Measurements from ENCODE around the gene GALK2.
"Not testable (repeated sequence)": the region's sequence is repeated elsewhere in the genome, so short reads cannot be mapped to it uniquely, and the experiment has no call there.

Gene GALK2

DNA sequence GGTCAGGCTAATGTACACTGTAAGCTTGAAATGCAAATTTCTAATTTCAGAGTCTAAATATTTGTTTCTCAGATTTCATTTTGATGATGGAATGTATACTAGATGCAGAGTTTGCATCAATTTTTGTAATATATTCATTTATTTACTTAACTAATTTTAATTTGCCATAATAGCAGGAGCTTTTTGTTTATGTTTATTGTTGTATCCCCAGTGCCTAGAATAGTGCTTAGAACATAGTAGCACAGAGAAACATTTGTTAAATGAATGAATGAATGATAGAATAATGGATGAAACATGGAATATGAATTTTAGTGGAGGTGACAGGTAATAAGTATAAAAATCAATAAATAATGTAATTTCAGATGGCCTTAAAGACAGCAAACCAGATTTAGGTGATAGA lies 5.2 kb upstream of the GALK2 start:
- DNase-seq (ENCODE audit: low read depth in 2 of 2) = no peak

DNA sequence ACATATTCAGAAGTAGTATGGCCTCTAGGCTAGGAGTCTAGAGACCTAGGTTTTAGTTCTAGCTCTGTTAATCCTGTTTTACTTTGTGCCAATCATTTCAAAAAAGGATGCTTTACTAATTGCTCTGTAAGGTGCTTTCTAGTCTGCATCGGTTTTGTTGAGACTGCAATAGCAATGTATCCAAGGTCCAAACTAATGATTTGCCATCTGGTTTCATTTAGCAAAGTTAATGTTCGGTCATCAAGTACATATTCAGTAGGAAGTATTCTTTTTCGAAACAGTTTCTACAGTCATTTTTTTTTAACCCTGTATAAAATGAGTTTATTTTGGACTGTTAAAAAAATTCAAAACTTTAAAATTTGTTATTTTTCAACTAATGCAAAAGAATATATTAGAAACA lies 2.0 kb upstream of the GALK2 start:
- no peak for DNase-seq (ENCODE audit: low read depth in 2 of 2)

DNA sequence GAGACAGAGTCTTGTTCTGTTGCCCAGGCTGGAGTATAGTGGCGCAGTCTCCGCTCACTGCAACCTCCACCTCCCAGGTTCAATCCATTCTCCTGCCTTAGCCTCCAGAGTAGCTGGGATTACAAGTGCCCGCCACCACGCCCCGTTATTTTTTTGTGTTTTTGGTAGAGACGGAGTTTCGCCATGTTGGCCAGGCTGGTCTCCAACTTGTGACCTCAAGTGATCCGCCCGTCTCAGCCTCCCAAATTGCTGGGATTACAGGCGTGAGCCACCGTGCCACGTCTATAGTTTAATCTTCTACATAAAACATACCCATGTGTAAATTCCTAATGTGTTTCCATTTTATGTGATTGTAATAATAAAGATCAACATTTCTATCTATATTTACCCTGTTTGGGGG lies 1.7 kb downstream of the GALK2 start:
- DNase-seq (ENCODE audit: low read depth in 2 of 2) = no peak

DNA sequence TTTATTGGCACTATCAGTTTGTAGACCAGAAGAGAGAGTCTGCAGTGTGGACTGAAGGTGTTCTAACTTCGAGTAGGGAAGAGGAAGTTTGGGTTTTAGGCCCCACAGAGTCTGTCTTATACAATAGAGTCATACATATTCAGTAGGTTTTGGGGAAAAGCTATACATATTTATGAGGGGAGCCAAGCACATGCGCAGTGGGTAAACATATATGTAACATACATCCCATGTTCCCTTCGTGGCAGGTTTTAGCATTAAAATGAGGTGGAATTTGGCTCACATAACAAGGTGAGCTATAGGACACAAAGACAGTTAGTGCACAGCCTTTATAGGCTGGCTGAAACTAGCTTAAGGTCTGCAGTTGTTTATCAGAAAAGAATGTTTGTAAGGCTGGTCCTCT lies 4.9 kb downstream of the GALK2 start:
- no peak for DNase-seq (ENCODE audit: low read depth in 2 of 2)

DNA sequence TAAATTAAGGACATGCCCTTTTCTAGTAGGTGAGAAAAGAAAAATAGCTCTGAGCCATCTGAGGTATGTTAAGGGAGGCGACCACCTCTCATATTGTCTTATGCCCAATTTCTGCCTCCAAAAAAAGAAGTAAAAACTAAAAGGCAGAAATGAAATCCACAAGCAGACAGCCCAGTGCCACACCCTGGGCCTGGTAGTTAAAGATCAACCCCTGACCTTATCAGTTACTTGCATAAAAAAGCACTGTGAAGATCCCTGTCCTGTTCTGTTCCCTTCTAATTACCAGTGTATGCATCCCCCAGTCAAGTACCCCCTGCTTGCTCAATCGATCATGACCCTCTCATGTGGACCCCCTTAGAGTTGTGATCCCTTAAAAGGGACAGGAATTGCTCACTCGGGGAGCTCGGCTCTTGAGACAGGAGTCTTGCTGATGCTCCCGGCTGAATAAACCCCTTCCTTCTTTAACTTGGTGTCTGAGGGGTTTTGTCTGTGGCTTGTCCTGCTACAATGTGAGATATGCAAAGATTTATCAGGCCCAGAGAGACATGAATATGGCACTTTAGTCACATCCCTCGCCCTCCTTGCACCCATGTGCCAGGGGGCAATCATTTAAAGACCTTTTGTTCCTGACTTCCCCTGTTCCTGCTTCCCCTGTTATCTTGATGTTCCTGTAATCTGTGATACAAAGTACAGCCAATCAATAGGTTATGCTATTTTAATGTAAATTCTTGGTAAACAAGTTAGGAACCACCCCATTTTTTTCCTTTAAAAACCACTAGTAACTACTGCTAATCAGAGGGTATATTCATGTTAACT lies 5.7 kb downstream of the GALK2 start:
- DNase-seq (ENCODE audit: low read depth in 2 of 2) = not testable (repeated sequence)

DNA sequence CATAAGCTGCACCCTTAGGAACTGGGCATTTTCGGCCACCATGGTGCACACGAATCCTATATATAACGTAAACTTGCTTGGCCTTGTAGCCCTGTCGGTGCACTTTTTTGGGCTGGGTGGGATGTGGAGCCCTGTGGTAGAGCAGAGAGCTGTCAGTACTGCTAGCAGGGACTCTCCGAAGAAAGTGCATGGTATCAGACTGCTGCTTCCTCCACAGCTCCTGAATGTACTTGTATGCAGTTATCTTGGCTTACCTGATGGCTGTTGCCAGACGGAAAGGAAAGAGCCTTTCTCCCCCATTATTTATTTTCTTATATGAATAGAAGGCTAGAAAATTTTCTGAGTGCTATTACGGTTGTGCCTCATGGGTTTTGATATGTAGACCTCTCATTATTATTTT lies 8.4 kb downstream of the GALK2 start:
- no peak for DNase-seq (ENCODE audit: low read depth in 2 of 2)

DNA sequence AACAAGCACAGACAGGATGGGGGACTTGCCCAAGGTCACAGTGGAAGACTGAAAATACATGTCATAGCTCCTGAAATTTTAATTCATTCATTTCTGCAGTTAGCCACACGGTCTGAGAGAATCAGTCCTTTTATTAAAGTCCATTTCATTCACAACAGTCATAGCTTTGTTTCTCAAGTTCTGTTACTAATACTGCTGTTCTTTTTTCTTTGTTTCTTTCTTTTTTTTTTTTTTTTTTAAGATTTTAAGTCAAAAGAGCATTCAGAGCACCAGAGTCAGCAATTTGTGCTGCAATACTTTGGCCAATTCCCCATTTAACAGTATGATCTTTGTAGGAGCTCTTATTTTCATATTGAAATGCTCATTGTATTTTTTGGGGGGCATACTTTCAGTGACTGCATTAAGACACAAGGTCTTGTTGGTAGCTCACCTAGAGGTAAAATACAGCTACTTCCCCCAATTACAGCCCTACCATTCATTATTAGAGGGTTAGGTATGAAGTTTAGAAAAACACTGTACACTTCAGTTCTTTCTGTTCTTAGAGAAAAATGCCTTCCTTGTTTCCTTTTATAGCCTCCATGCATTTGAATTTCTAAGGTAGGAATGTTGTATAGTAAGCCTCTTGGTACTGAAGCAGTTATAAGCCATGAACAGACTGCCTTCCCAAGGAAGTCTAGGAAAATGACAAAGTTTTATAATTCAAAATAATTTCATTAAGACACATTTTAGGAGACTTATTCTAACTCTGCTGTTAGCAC lies 9.6 kb downstream of the GALK2 start:
- DNase-seq (ENCODE audit: low read depth in 2 of 2) = no peak

DNA sequence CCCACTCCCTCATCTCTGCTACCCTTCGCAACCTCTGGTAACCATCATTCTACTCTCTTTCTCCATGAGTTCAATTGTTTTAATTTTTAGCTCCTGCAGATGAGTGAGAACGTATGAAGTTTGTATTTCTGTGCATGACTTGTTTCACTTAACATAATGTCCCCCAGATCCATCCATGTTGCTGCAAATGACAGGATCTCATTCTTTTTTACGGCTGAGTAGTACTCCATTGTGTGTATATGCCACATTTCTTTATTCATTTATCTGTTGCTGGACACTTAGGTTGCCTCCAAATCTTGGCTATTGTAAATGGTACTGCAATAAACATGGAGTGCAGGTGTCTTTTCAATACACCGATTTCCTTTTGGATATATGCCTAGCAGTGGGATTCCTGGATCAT lies 12.1 kb downstream of the GALK2 start:
- no peak for DNase-seq (ENCODE audit: low read depth in 2 of 2)

DNA sequence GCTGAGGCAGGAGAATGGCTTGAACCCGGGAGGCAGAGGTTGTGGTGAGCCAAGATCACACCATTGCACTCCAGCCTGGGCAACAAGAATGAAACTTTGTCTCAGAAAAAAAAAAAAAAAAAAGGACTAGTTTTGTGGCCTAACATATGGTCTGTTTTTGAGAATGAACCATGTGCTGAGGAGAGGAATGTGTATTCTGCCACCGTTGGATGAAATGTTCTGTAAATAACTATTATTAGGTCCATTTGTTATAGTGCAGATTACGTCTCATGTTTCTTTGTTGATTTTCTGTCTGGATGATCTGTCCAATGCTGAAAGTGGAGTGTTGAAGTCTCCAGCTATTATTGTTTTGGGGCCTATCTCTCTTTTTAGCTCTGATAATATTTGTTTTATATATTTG lies 13.7 kb downstream of the GALK2 start:
- not testable (repeated sequence) for DNase-seq (ENCODE audit: low read depth in 2 of 2)

DNA sequence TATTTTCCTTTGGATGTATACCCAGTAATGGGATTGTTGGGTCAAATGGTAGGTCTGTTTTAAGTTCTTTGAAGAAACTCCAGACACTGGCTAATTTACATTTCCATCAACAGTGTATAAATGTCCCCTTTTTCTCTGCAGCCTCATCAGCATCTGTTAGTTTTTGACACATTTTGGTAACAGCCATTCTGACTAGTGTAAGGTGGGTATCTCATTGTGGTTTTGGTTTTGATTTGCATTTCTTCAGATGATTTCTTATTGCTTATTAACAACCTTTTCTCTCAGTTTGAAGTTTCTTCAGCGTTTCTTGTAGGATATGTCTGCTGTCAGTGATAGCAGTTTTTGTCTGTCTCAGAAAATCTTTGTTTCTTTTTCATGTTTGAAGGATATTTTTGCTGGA lies 15.4 kb downstream of the GALK2 start:
- no peak for DNase-seq (ENCODE audit: low read depth in 2 of 2)

DNA sequence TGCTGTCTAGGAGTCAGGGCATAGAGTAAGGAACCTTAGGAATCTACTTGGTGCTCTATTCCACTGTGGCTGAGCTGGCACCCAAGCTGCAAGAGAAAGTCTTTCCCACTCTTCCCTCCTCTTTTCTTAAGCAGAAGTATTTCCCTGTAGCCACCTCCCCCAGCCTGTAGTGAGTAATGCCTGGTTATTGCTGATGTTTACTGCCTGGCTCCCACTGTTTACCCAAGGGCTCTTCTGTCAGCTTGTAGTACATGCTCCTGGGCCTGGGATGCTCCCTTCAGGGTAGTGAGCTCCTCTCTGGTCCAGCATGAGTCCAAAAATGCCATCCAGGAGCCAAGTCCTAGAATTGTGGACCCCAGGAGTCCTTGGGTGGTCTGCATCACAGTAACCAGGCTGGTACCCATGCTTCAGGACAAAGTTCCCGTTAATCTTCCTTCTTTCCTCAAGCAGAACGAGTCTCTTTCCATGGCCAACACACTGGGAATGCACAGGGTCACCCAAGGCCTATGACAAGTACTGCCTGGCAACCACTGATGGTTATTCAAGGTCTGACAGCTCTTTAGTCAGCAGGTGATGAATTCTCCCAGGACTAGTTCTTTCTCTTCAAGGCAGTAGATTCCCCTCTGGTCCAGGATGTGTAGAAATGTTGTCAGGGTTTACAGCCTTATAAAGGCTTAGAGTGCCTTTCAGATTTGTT lies 17.6 kb downstream of the GALK2 start:
- no peak for DNase-seq (ENCODE audit: low read depth in 2 of 2)

DNA sequence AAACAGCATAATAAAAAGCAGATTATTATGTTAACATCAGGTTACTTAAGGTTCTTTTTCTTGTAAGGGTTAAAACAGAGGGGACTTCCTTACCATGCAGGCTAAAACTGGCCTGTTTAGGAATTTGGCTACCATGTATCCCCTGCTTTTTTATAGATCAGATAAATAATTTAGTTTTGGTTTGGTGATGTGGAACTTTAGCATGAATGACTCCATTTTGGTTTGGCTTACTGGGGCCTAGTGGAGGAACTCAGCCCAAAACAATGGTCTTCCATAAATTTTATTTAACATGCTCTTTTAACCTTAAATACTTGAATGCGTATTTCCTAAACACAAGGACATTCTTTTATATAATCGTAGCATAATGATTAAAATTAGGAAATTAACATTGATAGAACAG lies 18.9 kb downstream of the GALK2 start:
- no peak for DNase-seq (ENCODE audit: low read depth in 2 of 2)

DNA sequence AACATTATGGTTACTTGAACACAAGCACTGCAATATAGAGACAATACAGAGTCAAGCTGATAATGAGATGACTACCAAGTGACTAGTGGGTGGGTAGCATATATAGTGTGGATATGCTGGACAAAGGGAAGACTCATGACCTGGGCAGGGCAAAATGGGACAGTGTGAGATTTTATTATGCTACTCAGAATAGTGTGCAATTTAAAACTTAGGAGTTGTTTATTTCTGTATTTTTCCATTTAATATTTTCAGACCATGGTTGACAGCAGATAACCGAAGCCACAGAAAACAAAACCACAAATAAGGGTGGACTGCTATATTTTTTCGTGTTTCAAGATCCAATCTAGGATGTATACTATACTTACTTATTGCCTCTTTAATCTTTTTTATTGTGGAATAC lies 19.6 kb downstream of the GALK2 start:
- DNase-seq (ENCODE audit: low read depth in 2 of 2) = no peak

DNA sequence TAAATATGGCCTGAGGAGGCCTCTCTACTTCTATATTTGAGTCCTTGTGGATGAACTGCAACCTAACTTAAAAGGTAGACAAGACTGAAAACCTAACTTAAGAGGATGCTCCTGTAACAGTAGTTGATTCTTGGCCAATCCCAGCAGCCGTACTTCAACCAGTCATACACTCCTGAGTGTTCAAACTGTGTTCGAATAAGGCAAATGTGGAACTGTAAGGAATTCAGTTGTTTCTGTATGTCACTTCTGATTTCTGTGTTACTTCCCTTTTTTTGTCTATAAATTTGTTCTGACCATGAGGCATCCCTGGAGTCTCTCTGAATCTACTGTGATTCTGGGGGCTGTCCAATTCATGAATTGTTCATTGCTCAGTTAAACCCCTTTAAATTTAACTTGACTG lies 20.5 kb downstream of the GALK2 start:
- no peak for DNase-seq (ENCODE audit: low read depth in 2 of 2)

DNA sequence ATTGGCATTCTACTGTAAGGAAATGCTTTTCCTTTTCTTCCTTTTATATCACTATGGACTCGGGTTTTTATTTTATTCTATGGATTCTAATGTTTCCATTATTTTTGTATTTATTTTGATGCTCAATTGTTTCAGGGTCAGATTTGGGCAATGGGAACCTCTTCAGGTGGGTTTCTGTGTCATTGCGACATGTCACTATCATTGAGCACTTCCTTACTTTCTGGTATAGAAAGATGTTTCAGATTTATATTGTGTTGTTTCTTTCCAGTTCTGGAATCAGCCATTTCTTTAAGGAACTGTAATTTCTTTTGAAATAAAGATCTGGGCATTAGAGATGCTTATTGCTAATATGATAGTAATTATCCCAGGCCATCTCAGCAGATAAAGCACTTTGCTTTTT lies 21.8 kb downstream of the GALK2 start:
- DNase-seq (ENCODE audit: low read depth in 2 of 2) = no peak

DNA sequence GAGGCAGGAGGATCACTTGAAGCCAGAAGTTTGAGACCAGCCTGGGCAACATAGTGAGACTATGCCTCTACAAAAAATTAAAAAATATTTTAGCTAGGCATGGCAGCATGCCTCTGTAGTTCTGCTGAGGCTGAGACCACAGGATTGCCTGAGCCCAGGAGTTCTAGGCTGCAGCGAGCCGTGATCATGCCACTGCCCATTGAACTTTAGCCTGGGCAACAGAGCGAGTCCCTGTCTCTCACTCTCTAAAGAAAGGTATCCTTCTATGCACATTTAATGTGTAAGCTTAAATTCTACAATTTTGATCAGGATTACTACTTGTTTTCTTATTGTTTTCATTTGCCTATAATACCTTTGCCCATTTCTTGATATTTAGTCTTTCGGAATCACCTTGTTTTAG lies 26.8 kb downstream of the GALK2 start:
- no peak for DNase-seq (ENCODE audit: low read depth in 2 of 2)

DNA sequence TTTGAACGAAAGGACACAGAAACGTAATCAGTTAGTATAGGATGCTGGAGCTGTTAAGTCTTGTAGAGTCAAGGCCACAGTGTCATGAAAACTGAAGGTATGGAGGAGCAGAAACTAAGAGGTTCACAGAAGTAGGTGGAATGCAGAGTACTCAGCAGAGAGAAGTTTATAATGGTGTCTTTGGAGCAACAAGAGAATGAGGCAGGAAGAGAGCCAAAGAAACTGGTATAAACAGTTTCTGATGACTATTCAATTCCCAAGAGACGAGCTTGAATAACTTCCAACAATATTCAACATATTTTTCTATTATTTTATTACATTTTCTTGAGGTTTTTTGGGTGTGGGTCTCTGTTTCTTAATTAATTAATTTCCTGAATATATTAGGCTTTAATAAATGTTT lies 29.6 kb downstream of the GALK2 start:
- DNase-seq (ENCODE audit: low read depth in 2 of 2) = no peak

DNA sequence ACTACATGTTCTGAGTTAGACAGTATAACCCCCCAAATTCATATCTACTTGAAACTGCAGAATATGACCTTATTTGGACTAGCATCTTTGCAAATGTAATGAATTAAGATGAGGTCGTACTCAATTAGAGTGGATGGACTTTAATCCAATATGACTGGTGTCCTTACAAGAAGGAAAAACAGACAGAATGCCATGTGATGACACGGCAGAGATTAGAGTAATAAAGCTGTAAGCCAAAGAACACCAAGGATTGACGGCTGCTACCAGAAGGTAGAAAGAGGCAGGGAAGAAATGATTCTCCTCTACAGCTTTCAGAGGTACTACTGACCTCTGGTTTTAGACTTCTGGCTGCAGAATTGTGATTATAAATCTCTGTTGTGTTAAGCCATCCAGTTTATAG lies 30.3 kb downstream of the GALK2 start:
- no peak for DNase-seq (ENCODE audit: low read depth in 2 of 2)

DNA sequence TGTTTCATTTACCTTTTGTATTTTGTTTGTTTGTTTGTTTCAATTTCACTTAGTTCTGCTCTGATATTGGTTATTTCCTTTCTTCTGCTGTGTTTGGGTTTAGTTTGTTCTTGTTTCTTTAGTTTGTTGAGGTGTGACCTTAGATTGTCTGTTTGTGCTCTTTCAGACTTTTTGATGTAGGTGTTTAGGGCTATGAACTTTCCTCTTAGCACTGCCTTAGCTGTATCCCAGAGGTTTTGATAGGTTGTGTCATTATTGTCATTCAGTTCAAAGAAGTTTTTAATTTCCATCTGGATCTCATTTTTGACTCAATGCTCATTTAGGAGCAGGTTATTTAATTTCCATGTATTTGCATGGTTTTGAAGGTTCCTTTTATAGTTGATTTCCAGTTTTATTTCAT lies 38.1 kb downstream of the GALK2 start:
- DNase-seq (ENCODE audit: low read depth in 2 of 2) = not testable (repeated sequence)

DNA sequence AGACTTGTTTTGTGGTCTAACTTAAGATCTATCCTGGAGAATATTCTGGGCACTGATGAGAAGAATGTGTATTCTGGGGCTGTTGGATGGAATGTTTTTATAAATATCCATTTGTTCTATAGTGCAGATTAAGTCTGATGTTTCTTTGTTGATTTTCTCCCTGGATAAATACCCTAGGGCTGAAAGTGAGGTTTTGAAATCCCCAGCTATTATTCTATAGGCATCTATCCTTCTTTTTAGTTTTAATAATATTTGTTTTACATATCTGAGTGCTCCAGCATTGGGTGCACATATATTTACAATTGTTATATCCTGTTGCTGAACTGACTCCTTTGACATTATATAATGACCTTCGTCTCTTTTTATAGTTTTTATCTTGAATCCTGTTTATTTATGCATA lies 42.9 kb downstream of the GALK2 start:
- DNase-seq (ENCODE audit: low read depth in 2 of 2) = no peak

DNA sequence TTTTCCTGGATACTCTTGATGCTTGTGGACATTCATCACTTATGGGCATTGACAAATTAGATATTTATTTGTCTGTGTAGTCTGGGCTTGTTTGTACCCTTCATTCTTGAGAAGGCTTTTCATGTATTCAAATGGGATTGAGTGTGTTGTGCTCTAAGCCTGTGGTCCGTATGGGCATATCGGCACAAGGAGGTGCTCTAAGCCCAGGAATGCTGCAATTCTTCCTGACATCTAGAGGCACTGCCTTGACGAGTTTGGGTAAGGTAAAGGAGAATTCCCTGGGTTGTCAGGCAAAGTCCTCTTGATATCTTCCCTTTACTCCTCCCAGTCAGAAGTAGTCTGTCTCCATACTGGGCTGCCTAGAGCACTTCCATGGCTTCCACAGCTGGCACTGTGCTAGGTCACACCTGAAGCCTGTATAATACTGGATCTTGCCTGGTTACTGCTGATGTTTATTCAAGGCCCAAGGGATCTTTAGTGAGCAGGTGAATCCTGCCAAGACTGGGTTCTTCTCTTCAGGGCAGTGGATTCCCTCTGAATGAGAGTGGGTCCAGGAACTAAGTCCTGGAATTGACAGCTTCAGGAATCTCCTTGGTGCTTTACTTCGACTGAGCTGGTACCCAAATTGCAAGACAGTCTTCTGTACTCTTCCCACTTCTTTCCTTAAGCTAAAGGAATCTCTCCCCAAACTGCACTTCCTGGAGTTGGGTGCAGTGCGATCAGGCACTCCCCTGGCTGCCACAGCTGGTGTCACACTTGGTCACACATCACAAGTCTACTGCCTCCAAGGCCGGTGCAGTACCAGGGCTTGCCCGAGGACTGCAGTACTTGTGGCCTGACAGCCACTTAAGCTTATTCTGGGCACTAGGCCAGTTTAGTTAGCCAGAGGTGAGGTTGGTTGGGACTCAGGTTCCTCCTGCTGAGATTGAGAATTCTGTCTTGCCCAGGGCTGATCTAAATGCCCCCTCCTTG lies 46.0 kb downstream of the GALK2 start:
- no peak for DNase-seq (ENCODE audit: low read depth in 2 of 2)

Measured in activated CD8-positive, alpha-beta memory T cell treated with anti-CD3 and anti-CD28 coated beads for 4 hours (primary cell).